Measurements from ENCODE around the gene MRPL4. TPM values are rescaled to one million over a fixed set of nuclear protein-coding genes. Genes with fewer than 3 reads are reported as not detected.
A peak's percentile ranks its signal among the peaks of the same experiment; 100 is the strongest.
"Not testable (repeated sequence)": the region's sequence is repeated elsewhere in the genome, so short reads cannot be mapped to it uniquely, and the experiment has no call there.

The MRPL4 gene
- total and polyA plus RNA-seq, 7 donors: 54.9 to 191 (median 78.1) TPM

- ATAC-seq: peak in 1 of 4 donors; percentile 10
Measured at GRCh38 chr19:10237702-10238101, 14.3 kb upstream of the MRPL4 start.

GRCh38 chr19:10238172-10238783 lies 13.7 kb upstream of the MRPL4 start:
- H3K27ac ChIP-seq: no peak overlapping the region
- no peaks in the 10 kb centered on the region for H3K36me3 ChIP-seq (ENCODE audit: insufficient read depth in 1 of 2, low read depth in 1 of 2)
- H3K4me3 ChIP-seq: no peak overlapping the region
- H3K4me1 ChIP-seq: no peaks in the 10 kb centered on the region
- H3K27me3 ChIP-seq (ENCODE audit: insufficient read depth in 3 of 3, low read length in 2 of 3): no peaks in the 10 kb centered on the region
- intact Hi-C loops (cut with DNase I): no loop called here
- peak; percentile 71 to 78 for DNase-seq
- no peaks in the 10 kb centered on the region for H3K9me3 ChIP-seq
- no peak for TF ChIP-seq CTCF (IDR thresholded peaks at IDR 0.05)
- 57 to 63% (median 58%) methylated on average over 12 of the region's 12 CpGs for WGBS, 3 donors
- peak in 3 of 4 donors; percentile 40 to 60 (median 53) for ATAC-seq

More at GRCh38 chr19:10237702-10238101, 14.3 kb upstream of the MRPL4 start:
- Histone ChIP-seq H3K9me3 (no peaks in the 10 kb centered on the region), H3K4me1 (no peaks in the 10 kb centered on the region), H3K27ac (no peak overlapping the region), H3K4me3 (no peak overlapping the region), H3K36me3 (ENCODE audit: insufficient read depth in 1 of 2, low read depth in 1 of 2) (no peaks in the 10 kb centered on the region), H3K27me3 (ENCODE audit: insufficient read depth in 3 of 3, low read length in 2 of 3) (no peaks in the 10 kb centered on the region)
- intact Hi-C loops (cut with DNase I): no loop called here
- no peak for TF ChIP-seq CTCF (IDR thresholded peaks at IDR 0.05)
- 80 to 84% (median 84%) methylated on average over 6 of the region's 6 CpGs for WGBS, 3 donors
- DNase-seq: no peak

GRCh38 chr19:10241826-10242449 lies 10.1 kb upstream of the MRPL4 start:
- intact Hi-C loops (cut with DNase I); ATAC-seq: not testable (repeated sequence)
- 93 to 96% (median 94%) methylated on average over 11 of the region's 11 CpGs for WGBS, 3 donors

GRCh38 chr19:10243606-10244005 lies 8.4 kb upstream of the MRPL4 start:
- Histone ChIP-seq H3K27ac (no peak overlapping the region), H3K36me3 (ENCODE audit: insufficient read depth in 1 of 2, low read depth in 1 of 2) (no peaks in the 10 kb centered on the region), H3K4me3 (no peak overlapping the region), H3K9me3 (no peaks in the 10 kb centered on the region), H3K27me3 (ENCODE audit: insufficient read depth in 3 of 3, low read length in 2 of 3) (no peaks in the 10 kb centered on the region), H3K4me1 (no peaks in the 10 kb centered on the region)
- WGBS, 3 donors: 85 to 91% (median 88%) methylated on average over 7 of the region's 7 CpGs
- ATAC-seq: no peak
- no peak for TF ChIP-seq CTCF (IDR thresholded peaks at IDR 0.05)
- intact Hi-C loops (cut with DNase I): no loop called here
- DNase-seq: no peak

More at GRCh38 chr19:10241826-10242449, 10.1 kb upstream of the MRPL4 start:
- not testable (repeated sequence) for H3K4me1 ChIP-seq; H3K36me3 ChIP-seq (ENCODE audit: insufficient read depth in 1 of 2, low read depth in 1 of 2); H3K27me3 ChIP-seq (ENCODE audit: insufficient read depth in 3 of 3, low read length in 2 of 3); H3K4me3 ChIP-seq; H3K27ac ChIP-seq; H3K9me3 ChIP-seq; DNase-seq

GRCh38 chr19:10245189-10245939 lies 6.7 kb upstream of the MRPL4 start:
- H3K36me3 ChIP-seq (ENCODE audit: insufficient read depth in 1 of 2, low read depth in 1 of 2): no peaks in the 10 kb centered on the region
- no peak overlapping the region for H3K27ac ChIP-seq
- H3K4me3 ChIP-seq: no peak overlapping the region
- intact Hi-C loops (cut with DNase I): no loop called here
- no peak for DNase-seq
- no peaks in the 10 kb centered on the region for H3K4me1 ChIP-seq
- no peak for TF ChIP-seq CTCF (IDR thresholded peaks at IDR 0.05)
- no peaks in the 10 kb centered on the region for H3K9me3 ChIP-seq
- H3K27me3 ChIP-seq (ENCODE audit: insufficient read depth in 3 of 3, low read length in 2 of 3): no peaks in the 10 kb centered on the region
- WGBS, 3 donors: 79 to 85% (median 82%) methylated on average over 9 of the region's 9 CpGs
- ATAC-seq: no peak

Measured in psoas muscle (tissue), 8 donors.